CD4-positive, alpha-beta T cell treated with Interleukin-10 for 1 hour (primary cell): ENCODE measurements around the gene ARHGAP18.
A peak's percentile ranks its signal among the peaks of the same experiment; 100 is the strongest.

Experiments used
- DNase-seq: peaks from one replicate; pipeline ENCODE4 v3.0.0-alpha.2; 2020

The ARHGAP18 gene

DNA sequence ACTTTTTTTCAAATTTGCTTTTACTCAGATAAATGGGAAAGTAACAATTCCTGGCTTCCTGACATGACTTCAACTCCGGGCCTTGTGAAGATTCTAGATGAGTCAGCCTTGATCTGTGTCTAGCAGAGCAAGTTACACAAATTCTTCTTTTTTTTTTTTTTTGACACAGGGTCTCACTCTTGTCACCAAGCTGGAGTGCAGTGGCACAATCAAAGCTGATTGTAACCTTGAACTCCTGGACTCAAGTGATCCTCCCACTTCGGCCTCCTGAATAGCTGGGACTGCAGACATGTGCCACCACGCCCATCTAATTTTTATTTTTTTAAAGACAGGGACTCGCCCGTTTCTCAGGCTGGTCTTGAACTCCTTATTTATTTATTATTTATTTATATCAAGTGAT lies 7.3 kb upstream of the ARHGAP18 start:
- DNase-seq = no peak

DNA sequence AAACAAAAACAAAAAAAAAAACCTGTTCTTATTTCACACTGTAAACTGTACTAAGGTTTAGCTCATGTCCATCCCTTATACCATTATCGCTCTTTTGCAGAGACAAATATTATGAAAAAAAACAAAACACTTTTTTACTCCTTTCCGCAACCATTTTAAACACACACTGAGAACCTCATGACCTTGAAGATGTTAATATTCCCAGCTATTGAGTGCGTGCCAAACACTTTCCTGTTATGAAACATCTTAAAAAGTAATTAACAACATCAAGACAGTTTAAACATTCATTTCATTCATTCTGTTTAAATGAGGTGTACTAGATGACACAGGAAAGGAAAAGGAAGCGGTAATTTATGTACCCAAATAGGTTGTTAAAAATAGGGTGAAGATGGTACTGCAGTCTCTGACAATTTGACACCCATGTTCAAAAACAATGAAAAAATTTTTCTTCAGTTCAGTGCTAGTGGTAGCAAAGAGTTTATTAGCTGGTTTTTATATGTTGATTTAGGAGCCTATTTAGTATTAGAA lies 3.9 kb upstream of the ARHGAP18 start:
- DNase-seq = peak; percentile 9

DNA sequence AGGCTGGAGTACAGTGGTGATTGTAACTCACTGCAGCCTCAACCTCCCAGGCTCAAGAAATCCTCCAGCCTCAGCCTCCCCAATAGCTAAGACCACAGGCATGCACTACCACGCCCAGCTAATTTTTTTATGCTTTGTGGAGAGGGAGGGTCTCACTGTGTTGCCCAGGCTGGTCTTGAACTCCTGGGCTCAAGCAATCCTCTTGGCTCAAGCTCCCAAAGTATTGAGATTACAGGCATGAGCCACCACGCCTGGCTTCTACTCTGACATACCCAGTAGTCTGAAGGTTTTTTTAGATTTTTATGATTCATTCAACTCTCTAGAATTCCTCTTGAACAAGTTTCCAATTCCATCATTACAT lies 1.3 kb upstream of the ARHGAP18 start:
- no peak for DNase-seq

DNA sequence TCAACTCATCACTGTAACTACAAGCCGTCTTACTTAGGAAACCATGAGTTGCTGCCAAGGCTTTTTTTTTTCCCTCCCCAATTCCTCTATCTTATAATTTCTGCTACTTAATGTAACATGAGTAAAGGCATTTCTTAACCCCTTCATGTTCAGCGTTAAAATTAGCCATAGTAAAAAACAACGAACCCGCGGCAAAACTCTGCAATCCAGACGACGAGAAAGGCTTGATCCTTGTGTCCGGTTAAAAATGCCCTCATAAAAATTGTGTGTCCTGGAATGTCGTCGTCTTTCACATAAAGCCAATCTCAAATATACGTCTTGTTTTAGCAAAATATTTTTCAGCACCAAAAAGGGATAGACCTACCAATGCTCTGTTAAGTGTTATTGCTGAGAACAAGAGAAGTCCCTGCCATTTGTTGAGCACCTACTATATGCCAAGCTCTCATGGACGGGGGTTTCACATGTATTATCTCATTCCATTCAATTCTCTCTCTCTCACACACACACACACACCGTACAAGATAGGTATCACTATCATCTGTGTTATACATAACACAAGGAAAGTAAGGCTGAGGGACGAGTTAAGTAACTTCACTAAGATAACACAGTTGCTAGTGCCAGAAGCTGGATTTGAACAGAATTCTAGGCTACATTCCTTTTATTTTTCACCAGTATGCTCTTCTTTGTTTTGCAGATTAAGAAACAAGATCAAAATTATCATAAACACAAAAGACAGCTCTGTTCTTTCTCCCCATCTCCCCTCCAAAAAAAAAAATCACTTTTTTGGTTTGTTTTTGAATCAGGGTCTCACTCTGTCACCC lies 683 bp upstream of the ARHGAP18 start:
- no peak for DNase-seq

- DNase-seq = no peak
Measured at GRCh38 chr6:129709196-129709768, 695 bp downstream of the ARHGAP18 start.

GRCh38 chr6:129708496-129709195 lies 1.3 kb downstream of the ARHGAP18 start:
- DNase-seq = no peak

DNA sequence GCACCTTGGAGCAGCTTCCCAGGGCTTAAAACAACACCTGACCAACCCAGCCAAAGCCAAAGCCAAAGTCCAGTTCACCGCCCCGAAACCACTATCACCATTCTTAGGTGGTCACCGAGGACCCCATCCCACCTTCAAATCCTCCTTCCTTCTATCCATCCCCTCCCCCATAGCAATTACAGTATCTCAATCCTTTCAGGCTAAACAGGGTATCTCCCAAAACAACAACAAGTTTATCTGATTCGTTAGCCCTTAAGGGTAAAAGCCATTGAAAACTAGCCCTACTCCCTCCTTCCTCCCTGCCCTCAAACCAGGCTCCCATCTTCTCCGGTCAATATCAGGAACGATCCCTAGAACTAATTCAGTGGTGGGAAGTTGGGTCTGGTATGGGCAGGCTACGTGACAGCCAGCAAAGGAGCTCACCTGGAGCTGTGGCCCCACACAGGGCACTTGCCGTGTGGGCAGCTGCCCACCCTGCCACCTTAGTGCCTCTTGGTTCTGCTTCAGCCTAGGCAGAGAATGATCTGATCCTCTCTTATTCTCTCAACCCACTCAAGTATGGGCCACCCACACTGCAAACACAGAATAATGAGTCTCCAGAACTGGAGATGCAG lies 2.0 kb downstream of the ARHGAP18 start:
- no peak for DNase-seq

DNA sequence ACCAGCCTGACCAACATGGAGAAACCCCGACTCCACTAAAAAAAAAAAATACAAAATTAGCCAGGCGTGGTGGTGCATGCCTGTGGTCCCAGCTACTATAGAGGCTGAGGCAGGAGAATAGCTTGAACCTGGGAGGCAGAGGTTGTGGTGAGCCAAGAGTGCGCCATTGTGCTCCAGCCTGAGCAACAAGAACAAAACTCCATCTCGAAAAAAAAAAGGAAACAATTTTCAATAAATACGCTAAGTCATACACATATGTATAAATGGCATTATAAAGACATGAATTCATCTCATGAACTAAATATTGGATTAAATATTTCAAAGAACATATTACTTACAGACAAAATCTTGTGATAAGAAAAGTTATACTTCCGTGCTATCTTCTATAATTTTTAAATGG lies 2.9 kb downstream of the ARHGAP18 start:
- DNase-seq = no peak

DNA sequence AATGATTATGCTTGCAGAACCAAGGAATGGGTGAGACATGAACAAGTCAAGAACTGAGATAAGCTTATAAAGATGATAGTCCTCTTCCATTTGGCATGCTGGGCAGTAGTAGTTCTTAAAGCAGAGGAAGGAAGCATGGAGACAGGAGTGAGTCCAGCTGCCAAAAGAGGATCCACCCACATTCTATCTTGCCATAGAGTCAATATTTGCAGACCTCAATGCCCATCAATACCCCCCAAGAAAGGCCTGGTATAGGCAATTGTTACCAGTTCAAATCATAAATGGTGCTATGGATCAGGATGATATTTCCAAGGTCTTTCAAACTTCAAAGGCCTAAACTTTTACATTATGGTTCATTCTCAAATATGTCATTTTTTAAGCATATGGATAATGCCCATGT lies 4.8 kb downstream of the ARHGAP18 start:
- DNase-seq = no peak

- DNase-seq = no peak
Measured at GRCh38 chr6:129704708-129705107, 5.3 kb downstream of the ARHGAP18 start.

- DNase-seq = no peak
Measured at GRCh38 chr6:129701721-129702455, 8.1 kb downstream of the ARHGAP18 start.

DNA sequence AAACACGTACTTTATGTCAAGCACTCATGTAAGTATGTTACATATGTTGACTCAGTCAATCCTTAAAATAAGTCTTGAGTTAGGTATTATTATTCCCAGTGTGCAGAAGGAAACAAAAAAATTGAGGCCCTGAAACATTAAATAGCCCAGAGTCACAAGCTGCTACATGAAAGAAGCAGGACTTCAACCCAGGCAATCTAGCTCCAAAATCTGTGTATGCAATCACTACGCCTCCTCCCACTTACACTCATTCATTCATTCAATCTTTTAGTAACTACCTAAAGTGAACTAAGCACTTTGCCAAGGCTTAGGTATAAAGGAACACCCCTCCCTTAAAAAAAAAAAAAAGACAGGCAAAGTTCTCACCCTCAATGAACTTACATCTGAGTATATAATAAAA lies 9.3 kb downstream of the ARHGAP18 start:
- DNase-seq = no peak

GRCh38 chr6:129699659-129700058 lies 10.3 kb downstream of the ARHGAP18 start:
- no peak for DNase-seq

GRCh38 chr6:129698430-129698829 lies 11.5 kb downstream of the ARHGAP18 start:
- DNase-seq = no peak

DNA sequence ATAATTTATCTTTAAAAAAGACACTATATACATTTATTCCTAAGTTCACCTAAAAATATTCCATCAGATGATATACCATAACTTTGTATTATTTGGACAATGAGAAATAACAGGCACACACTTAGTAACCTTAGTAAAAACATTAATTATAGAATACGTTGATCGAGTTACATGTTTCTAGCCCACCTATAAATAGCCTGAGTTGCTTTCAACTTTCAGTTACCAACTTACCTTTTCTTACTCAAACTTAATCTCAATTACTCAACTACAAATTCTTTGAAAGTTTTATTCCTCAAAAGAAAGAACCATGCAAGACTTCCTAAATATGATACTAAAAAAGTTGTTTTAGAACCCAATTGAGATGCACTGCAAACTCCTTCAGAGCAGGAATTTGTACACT lies 12.2 kb downstream of the ARHGAP18 start:
- no peak for DNase-seq

DNA sequence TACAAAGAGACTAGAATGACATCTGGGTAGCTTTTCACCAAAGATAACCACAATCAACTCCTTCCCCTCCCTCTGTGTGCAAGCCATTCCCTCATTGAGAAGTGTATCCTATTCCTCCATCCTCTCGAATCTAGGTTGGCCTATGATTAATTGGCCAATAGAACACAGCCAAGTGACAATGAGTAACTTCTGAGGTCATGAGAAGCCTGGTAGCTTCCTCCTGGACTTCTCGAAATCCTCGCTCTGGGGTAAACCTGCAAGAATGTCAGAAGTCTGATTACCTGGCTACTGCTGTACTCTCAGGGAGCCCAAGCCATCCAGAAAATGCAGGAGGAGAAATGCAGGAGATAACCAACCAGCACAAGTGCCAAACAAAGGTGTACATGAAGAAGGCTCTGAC lies 13.1 kb downstream of the ARHGAP18 start:
- no peak for DNase-seq

- no peak for DNase-seq
Measured at GRCh38 chr6:129696028-129696418, 14.0 kb downstream of the ARHGAP18 start.

- DNase-seq = no peak
Measured at GRCh38 chr6:129695373-129696027, 14.5 kb downstream of the ARHGAP18 start.

DNA sequence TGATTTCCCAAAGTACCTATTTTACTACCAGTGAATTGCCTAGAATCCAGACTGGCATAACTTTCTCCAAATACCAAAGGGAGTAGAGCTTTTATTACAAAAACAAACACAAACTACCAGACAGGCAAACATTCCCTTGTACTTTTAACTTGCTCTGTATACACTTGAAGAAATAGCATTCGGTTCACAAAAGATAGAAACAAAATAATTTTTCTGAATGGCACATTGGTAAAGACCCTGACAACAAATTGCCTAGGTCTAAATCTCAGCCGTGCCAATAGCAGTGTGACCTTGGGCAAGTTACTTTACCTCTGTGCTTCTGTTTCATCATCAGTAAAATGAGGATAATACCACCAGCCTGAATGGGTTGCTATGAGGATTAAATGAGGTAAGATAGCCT lies 15.9 kb downstream of the ARHGAP18 start:
- DNase-seq = no peak

DNA sequence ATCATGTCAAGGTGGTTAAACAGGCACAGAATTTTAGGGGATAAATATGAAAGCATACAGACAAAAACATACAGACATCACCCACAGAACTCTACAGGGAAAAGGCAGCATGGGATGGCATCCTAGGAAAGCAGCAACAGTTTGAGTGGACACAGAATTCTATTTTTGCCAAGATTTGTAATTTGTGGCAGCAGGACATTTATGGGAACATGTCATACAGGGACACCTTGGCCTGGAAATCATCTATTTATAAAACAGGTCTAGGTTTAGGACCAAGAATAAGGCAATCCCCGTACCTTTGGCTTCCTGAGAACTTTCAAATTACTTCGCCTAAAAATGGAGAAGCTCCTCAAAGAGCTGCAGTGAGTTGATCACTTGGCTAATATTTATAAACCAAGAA lies 17.5 kb downstream of the ARHGAP18 start:
- DNase-seq = no peak

DNA sequence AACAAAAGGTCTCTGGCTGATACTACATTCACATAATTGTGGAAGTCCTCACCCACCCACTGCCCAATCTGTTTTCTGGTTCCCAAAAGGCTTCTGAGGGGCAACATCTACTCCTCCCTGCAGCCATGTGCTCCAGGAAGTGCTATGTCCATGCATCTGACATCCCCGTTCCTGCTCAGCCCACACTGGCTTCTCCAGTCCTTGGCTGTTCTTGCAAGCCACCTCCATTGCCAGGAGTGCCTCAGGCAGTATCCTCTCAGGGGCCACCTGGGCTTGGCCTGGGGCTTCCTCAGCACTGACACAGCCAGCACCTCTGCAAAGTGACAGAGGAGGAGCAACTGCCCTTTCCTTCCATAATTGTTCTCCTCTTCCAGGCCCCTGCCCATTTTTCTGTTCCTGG lies 18.3 kb downstream of the ARHGAP18 start:
- no peak for DNase-seq

GRCh38 chr6:129691043-129691640 lies 18.8 kb downstream of the ARHGAP18 start:
- DNase-seq = no peak
